HepG2 (cell line): Measurements from ENCODE around the gene NUBP2. TPM values are rescaled to one million over a fixed set of nuclear protein-coding genes. Genes with fewer than 3 reads are reported as not detected.

Source experiments
- DPF2 ChIP-seq: sonication (generic); formaldehyde crosslinking; IDR thresholded peaks from 2 replicates; pipeline ENCODE4 v1.4.0; 2020; ENCODE audit warnings: mild to moderate bottlenecking, low read depth, missing genetic modification reagents, borderline replicate concordance
- FIP1L1 ChIP-seq: fragments of 200-400 bp; formaldehyde crosslinking; IDR thresholded peaks from 2 replicates; pipeline ENCODE4 v1.6.1; 2018; ENCODE audit warnings: low read depth, mild to moderate bottlenecking, low read length, moderate library complexity, borderline replicate concordance; ENCODE audit not compliant: insufficient read depth
- FOXO4 ChIP-seq: sonication (generic); formaldehyde crosslinking; conservative IDR thresholded peaks from 2 replicates; pipeline ENCODE4 v1.8.1; 2023; ENCODE audit warnings: missing genetic modification reagents
- GMEB1 ChIP-seq: sonication (generic); formaldehyde crosslinking; IDR thresholded peaks from 2 replicates; pipeline ENCODE4 v1.5.1; 2020; ENCODE audit warnings: missing genetic modification reagents, mild to moderate bottlenecking, borderline replicate concordance
- KLF16 ChIP-seq, 2 experiments: sonication (generic) in 1 of 2; formaldehyde crosslinking in 1 of 2; IDR thresholded peaks; 2 replicates each; pipeline versions ENCODE4 v1.6.1 to v1.8.0; 2016 to 2023; ENCODE audit warnings: missing genetic modification reagents in 2 of 2, missing compliant biosample characterization in 1 of 2
- RARA ChIP-seq: IDR thresholded peaks from 2 replicates; pipeline ENCODE4 v1.6.1; 2016; ENCODE audit warnings: missing genetic modification reagents, missing compliant biosample characterization
- SNAPC4 ChIP-seq: sonication (generic); formaldehyde crosslinking; IDR thresholded peaks from 2 replicates; pipeline ENCODE4 v1.4.0; 2020; ENCODE audit warnings: mild to moderate bottlenecking, missing genetic modification reagents
- TFDP1 ChIP-seq: IDR thresholded peaks from 2 replicates; pipeline ENCODE4 v1.6.1; 2016; ENCODE audit warnings: missing compliant biosample characterization, missing genetic modification reagents, borderline replicate concordance
- ZNF3 ChIP-seq: IDR thresholded peaks from 2 replicates; pipeline ENCODE4 v1.7.0; 2017; ENCODE audit warnings: inconsistent platforms
- ZNF460 ChIP-seq: sonication (generic); formaldehyde crosslinking; IDR thresholded peaks from 2 replicates; pipeline ENCODE4 v1.5.1; 2020; ENCODE audit warnings: missing genetic modification reagents, mild to moderate bottlenecking, borderline replicate concordance
- ZNF510 ChIP-seq: sonication (generic); formaldehyde crosslinking; IDR thresholded peaks from 2 replicates; pipeline ENCODE4 v1.4.0; 2020; ENCODE audit warnings: low read depth, mild to moderate bottlenecking, missing genetic modification reagents
- ZXDC ChIP-seq: sonication (generic); formaldehyde crosslinking; IDR thresholded peaks from 2 replicates; pipeline ENCODE4 v1.5.0; 2020; ENCODE audit warnings: mild to moderate bottlenecking, missing genetic modification reagents
- polyA plus RNA-seq, 8 experiments: library from polyadenylated mRNA; depleted of rRNA in 3 of 8; stranded (reverse) in 7 of 8; unstranded in 1 of 8; fragments of >200 nt; fragmentation: Illumina TruSeq in 4 of 8; extraction: Trizol in 4 of 8; gene quantifications; 2 replicates each; pipeline versions ENCODE4 v1.2.1 to v1.2.3, GENCODE V29; 2011 to 2016; ENCODE audit warnings: low read depth in 4 of 8, missing spikeins in 1 of 8, mixed read lengths in 1 of 8; ENCODE audit not compliant: insufficient read depth in 1 of 8
- total RNA-seq, 5 experiments: library from RNA; depleted of rRNA; stranded (reverse); fragments of >200 nt; fragmentation: Illumina TruSeq; extraction: Trizol; gene quantifications; 2 replicates each; pipeline ENCODE4 v1.2.3, GENCODE V29; 2016; ENCODE audit warnings: low read depth in 1 of 5

NUBP2 gene
- total and polyA plus RNA-seq, 2 of the 13 experiments (the other 11 are each of a cell fraction or from before 2014, with no cell fraction given), result 25.7 to 61.5 TPM

- TF ChIP-seq GMEB1 (CRISPR knock-in tag), result peak; percentile 41; the same call in 1 of the 2 replicates
- no peak for TF ChIP-seq DPF2 (CRISPR knock-in tag)
- peak; percentile 51; the same call in 1 of the 2 replicates for TF ChIP-seq TFDP1 (CRISPR knock-in tag)
- peak; percentile 15; the same call in 1 of the 2 replicates for TF ChIP-seq ZNF460
- peak in 1 of 2 experiments; percentile 77; a peak in 2 of 4 replicates for TF ChIP-seq KLF16 (CRISPR knock-in tag; IDR thresholded peaks at IDR 0.05)
- TF ChIP-seq FIP1L1, result no peak
- TF ChIP-seq ZNF510 (CRISPR knock-in tag), result no peak
- TF ChIP-seq RARA (CRISPR knock-in tag), result peak; percentile 84
- no peak for TF ChIP-seq FOXO4
- no peak for TF ChIP-seq ZNF3
- no peak for TF ChIP-seq ZXDC
- no peak for TF ChIP-seq SNAPC4
Observed at GRCh38 chr16:1832838-1833454, 50.2 kb downstream of the NUBP2 start (continued).
